Measurements from ENCODE around the gene CCR1. TPM values are rescaled to one million over a fixed set of nuclear protein-coding genes. Genes with fewer than 3 reads are reported as not detected.
"Not testable (repeated sequence)": the region's sequence is repeated elsewhere in the genome, so short reads cannot be mapped to it uniquely, and the experiment has no call there.

CCR1 gene
- total RNA-seq, 1 donor from 2014 or later, result 1.3 TPM

DNA sequence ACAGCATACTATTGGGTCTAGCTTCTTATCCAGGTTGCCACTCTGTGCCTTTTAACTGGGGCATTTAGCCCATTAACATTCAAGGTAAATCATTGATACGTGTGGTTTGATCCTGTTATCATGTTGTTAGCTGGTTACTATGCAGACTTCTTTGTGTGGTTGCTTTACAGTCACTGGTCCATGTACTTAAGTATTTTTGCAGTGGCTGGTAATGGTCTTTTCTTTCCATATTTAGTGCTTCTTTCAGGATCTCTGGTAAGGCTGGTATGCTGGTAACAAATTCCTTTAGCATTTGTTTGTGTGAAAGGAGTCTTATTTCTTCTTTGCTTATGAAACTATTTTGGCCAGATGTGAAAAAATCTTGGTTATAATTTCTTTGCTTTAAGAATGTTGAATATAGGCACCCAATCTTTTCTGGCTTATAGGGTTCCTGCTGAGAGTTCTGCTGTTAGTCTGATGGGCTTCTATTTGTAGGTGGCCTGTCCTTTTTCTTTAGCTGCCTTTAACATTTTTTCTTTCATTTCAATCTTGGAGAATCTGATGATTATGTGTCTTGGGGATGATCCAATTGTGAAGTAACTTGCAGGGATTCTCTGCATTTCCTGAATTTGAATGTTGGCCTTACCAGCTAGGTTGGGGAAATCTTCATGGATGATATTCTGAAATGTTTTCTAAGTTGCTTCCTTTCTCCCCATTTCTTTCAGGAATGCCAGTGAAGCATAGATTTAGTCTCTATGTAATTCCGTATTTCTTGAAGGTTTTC lies 39.3 kb downstream of the CCR1 start:
- no peak overlapping the region for H3K27ac Mint-ChIP-seq
- DNase-seq (ENCODE audit: extremely low spot score, unreplicated experiment), result no peak
- no peak overlapping the region for H3K4me3 Mint-ChIP-seq
- no peaks in the 10 kb centered on the region for H3K36me3 Mint-ChIP-seq
- H3K4me1 Mint-ChIP-seq (ENCODE audit: unreplicated experiment), result no peaks in the 10 kb centered on the region
- peaks cover 8% of the 10 kb centered on the region for H3K9me3 Mint-ChIP-seq
- TF ChIP-seq, protein P1, sequence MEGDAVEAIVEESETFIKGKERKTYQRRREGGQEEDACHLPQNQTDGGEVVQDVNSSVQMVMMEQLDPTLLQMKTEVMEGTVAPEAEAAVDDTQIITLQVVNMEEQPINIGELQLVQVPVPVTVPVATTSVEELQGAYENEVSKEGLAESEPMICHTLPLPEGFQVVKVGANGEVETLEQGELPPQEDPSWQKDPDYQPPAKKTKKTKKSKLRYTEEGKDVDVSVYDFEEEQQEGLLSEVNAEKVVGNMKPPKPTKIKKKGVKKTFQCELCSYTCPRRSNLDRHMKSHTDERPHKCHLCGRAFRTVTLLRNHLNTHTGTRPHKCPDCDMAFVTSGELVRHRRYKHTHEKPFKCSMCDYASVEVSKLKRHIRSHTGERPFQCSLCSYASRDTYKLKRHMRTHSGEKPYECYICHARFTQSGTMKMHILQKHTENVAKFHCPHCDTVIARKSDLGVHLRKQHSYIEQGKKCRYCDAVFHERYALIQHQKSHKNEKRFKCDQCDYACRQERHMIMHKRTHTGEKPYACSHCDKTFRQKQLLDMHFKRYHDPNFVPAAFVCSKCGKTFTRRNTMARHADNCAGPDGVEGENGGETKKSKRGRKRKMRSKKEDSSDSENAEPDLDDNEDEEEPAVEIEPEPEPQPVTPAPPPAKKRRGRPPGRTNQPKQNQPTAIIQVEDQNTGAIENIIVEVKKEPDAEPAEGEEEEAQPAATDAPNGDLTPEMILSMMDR (conservative IDR thresholded peaks at IDR 0.05), result no peak
- H3K27me3 Mint-ChIP-seq, result peaks cover 18% of the 10 kb centered on the region

DNA sequence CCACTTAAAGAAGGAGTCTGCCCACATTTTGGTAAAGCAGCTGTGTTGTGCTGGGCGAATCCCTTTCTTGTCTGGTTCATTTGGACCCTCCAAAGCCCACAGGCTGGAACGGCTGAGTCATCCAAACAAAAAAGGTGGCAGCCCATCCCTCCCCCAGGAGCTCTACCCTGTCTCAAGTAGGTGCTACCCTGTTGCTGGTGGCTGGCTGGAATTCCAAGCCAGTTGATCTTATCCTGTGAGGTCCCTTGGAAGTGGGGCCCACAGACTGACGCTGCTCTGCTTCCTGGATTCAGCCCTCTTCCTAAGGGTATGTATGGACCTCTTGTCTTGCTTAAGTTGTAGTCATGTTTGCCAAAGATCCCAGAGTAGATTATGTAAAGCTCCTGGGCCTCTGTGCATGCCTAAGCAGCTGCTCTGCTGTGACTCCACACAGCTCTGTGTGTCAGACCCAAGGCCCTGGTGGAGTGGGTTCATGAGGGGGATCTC lies 44.5 kb downstream of the CCR1 start:
- Mint-ChIP-seq H3K27me3 (peaks cover 11% of the 10 kb centered on the region), H3K27ac (no peak overlapping the region)
- no peak for DNase-seq (ENCODE audit: extremely low spot score, unreplicated experiment)

DNA sequence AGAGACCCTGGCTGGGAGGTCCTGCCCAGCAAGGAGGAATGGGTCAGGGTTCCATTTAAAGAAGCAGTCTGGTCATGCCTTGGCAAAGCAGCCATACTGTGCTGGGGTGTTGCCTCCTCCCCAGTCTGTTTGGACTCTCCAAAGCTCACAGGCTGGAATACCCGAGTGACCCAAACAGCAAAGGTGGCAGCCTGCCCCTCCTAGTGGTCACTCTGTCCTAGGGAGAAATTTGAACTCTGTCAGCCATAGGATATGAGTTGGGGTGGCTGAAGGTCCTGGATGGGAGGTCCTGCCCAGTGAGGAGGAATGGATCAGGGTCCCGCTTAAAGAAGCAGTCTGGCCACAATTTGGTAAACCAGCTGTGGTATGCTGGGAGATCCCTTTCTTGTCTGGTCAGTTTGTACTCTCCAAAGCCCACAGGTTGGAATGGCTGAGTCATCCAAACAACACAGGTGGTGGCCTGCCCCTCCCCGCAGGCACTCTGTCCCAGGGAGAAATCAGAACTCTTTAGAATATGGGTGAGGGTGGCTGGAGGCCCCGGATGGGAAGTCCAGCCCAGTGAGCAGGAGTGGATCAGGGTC lies 45.0 kb downstream of the CCR1 start:
- TF ChIP-seq, protein P1 (conservative IDR thresholded peaks at IDR 0.05), result no peak
- H3K4me1 Mint-ChIP-seq (ENCODE audit: unreplicated experiment), result no peaks in the 10 kb centered on the region
- no peak for DNase-seq (ENCODE audit: extremely low spot score, unreplicated experiment)
- H3K27me3 Mint-ChIP-seq, result peaks cover 7% of the 10 kb centered on the region
- no peak overlapping the region for H3K27ac Mint-ChIP-seq
- no peaks in the 10 kb centered on the region for H3K9me3 Mint-ChIP-seq
- H3K4me3 Mint-ChIP-seq, result no peak overlapping the region
- no peaks in the 10 kb centered on the region for H3K36me3 Mint-ChIP-seq

More for the DNA sequence above, 44.5 kb downstream of the CCR1 start:
- no peak overlapping the region for H3K4me3 Mint-ChIP-seq
- H3K9me3 Mint-ChIP-seq, result peaks cover 3% of the 10 kb centered on the region
- TF ChIP-seq, protein P1 (conservative IDR thresholded peaks at IDR 0.05), result no peak
- no peaks in the 10 kb centered on the region for H3K4me1 Mint-ChIP-seq (ENCODE audit: unreplicated experiment)
- no peaks in the 10 kb centered on the region for H3K36me3 Mint-ChIP-seq

DNA sequence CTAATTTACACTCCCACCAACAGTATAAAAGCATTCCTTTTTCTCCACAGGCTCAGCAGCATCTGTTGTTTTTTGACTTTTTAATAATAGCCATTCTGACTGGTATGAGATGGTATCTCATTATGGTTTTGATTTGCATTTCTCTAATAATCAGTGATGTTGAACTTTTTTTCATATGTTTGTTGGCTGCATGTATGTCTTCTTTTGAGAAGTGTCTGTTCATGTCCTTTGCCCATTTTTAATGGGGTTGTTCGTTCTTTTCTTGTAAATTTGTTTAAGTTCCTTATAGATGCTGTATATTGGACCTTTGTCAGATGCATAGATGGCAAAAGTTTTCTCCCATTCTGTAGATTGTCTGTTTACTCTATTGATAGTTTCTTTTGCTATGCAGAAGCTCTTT lies 50.4 kb downstream of the CCR1 start:
- not testable (repeated sequence) for DNase-seq (ENCODE audit: extremely low spot score, unreplicated experiment); H3K9me3 Mint-ChIP-seq; H3K4me3 Mint-ChIP-seq; H3K36me3 Mint-ChIP-seq; H3K4me1 Mint-ChIP-seq (ENCODE audit: unreplicated experiment); H3K27ac Mint-ChIP-seq; H3K27me3 Mint-ChIP-seq

DNA sequence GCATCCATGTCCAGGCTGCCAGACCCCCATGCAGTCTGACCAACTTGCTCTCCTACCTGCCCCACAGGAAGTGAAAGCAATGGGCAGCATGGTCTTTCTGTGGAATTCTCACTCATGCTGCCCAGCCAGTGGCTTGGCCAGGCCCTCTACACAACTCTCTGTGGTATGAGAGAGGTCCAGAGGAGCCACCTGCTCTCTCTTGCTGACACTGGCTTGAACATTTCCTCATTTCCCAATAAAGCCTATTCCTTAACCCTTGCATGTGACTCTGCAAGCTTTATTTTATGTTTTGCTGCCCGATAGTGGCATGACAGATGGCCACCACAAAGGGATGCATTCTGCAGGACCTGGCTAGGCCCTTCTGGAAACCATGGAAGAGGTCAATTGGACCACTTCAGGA lies 53.8 kb downstream of the CCR1 start:
- Mint-ChIP-seq H3K9me3 (no peaks in the 10 kb centered on the region), H3K4me1 (ENCODE audit: unreplicated experiment) (no peaks in the 10 kb centered on the region), H3K4me3 (no peak overlapping the region), H3K27ac (no peak overlapping the region), H3K36me3 (no peaks in the 10 kb centered on the region), H3K27me3 (no peaks in the 10 kb centered on the region)
- no peak for DNase-seq (ENCODE audit: extremely low spot score, unreplicated experiment)
- TF ChIP-seq, protein P1 (conservative IDR thresholded peaks at IDR 0.05), result no peak

Other genes with a start within 250 kb of the CCR1 start
- gene FYCO1, start 212.5 kb downstream of the CCR1 start, total RNA-seq (ENCODE audit: low replicate concordance), result 15.2 and 27.5 TPM in 2 replicates
- gene XCR1, start 180.8 kb downstream of the CCR1 start, total RNA-seq (ENCODE audit: low replicate concordance), result 3.6 and 13.9 TPM in 2 replicates
- 0.14 TPM in 1 of 2 replicates, not detected in the other for gene CCR3, start 34.1 kb upstream of the CCR1 start, total RNA-seq (ENCODE audit: low replicate concordance)
- not detected in 2 replicates for gene CCR2, start 145.8 kb upstream of the CCR1 start, total RNA-seq (ENCODE audit: low replicate concordance)
- 0.12 and 0.22 TPM in 2 replicates for gene CCR5, start 162.6 kb upstream of the CCR1 start, total RNA-seq (ENCODE audit: low replicate concordance)
- 0.17 and 0.34 TPM in 2 replicates for gene CCRL2, start 198.9 kb upstream of the CCR1 start, total RNA-seq (ENCODE audit: low replicate concordance)

Data from type B pancreatic cell (in vitro differentiated cells).